Epidermal melanocyte (primary cell): ENCODE data around the gene RFX5.
A peak's percentile ranks its signal among the peaks of the same experiment; 100 is the strongest.
"Not testable (repeated sequence)": the region's sequence is repeated elsewhere in the genome, so short reads cannot be mapped to it uniquely, and the experiment has no call there.

Source experiments
- DNase-seq: peaks from one replicate; pipeline ENCODE4 v3.0.0; 2011; ENCODE audit warnings: low spot score; ENCODE audit not compliant: insufficient read length

Gene RFX5

GRCh38 chr1:151346769-151347522, at the start of gene RFX5:
Gene RFX5 (minus strand): TSS chr1:151347252. CDS start chr1:151346320, 932 bp downstream.
- peak; percentile 87 for DNase-seq

- not testable (repeated sequence) for DNase-seq
These were observed 49.2 kb upstream of the RFX5 start for GRCh38 chr1:151396265-151396664.

GRCh38 chr1:151393583-151393982, 46.5 kb upstream of the RFX5 start:
- no peak for DNase-seq

GRCh38 chr1:151391079-151391563, 44.1 kb upstream of the RFX5 start:
- DNase-seq, result no peak

- DNase-seq, result not testable (repeated sequence)
These were observed 43.4 kb upstream of the RFX5 start for GRCh38 chr1:151390221-151391078.

GRCh38 chr1:151386002-151386401, 39.0 kb upstream of the RFX5 start:
- DNase-seq, result no peak

- DNase-seq, result no peak
These were observed 37.5 kb upstream of the RFX5 start for GRCh38 chr1:151384584-151384983.

GRCh38 chr1:151377150-151377884, 30.3 kb upstream of the RFX5 start:
- DNase-seq, result no peak

- no peak for DNase-seq
These were observed 26.1 kb upstream of the RFX5 start for GRCh38 chr1:151373196-151373595.

GRCh38 chr1:151372058-151372934, 25.2 kb upstream of the RFX5 start, which contains the start of gene SELENBP1:
Gene SELENBP1 (minus strand): TSS chr1:151372705. CDS start chr1:151372641, 64 bp downstream.
- DNase-seq, result peak; percentile 77

- no peak for DNase-seq
These were observed 24.5 kb upstream of the RFX5 start for GRCh38 chr1:151371370-151372057.

GRCh38 chr1:151370211-151370911, 23.3 kb upstream of the RFX5 start:
- DNase-seq, result no peak

- no peak for DNase-seq
These were observed 22.6 kb upstream of the RFX5 start for GRCh38 chr1:151369621-151370048.

- no peak for DNase-seq
These were observed 22.2 kb upstream of the RFX5 start for GRCh38 chr1:151369302-151369610.

- no peak for DNase-seq
These were observed 21.6 kb upstream of the RFX5 start for GRCh38 chr1:151368393-151369301.

GRCh38 chr1:151367658-151368392, 20.8 kb upstream of the RFX5 start:
- DNase-seq, result no peak

- no peak for DNase-seq
These were observed 17.9 kb upstream of the RFX5 start for GRCh38 chr1:151364996-151365395.
